K562 (cell line): ENCODE data around the gene HAO2. TPM values are rescaled to one million over a fixed set of nuclear protein-coding genes. Genes with fewer than 3 reads are reported as not detected.

ENCODE experiments used
- ATAC-seq: fragments of 200-7000 bp; cut with Tn5 transposase; 3 replicates; pipeline ENCODE4 v1.9.1; 2020; ENCODE audit warnings: moderate library complexity
- BruUV-seq: library from RNA; stranded (reverse); fragments of 400-500 nt; replicated peaks from 2 replicates; lab custom pipeline; 2021; lab: Mats Ljungman, UMichigan
- CTCF ChIA-PET: fragments of 300-600 bp; formaldehyde crosslinking; extraction: SDS; loops from one replicate; lab custom pipeline; 2021; ENCODE audit warnings: low intra/inter-chr PET ratio; lab: Yijun Ruan, JAX
- POLR2A ChIA-PET: fragments of 300-600, 350-650 bp; sonication (Branson Sonifier 250); formaldehyde crosslinking; extraction: SDS; loops from one replicate; lab custom pipeline; 2021; ENCODE audit warnings: antibody characterized with exemption, inconsistent platforms; lab: Yijun Ruan, JAX
- DNase-seq, 4 experiments: peaks; one replicate each; pipeline versions ENCODE4 v3.0.0 to v3.0.0-alpha.2; 2011 to 2018; ENCODE audit warnings: low spot score in 3 of 4, mixed read lengths in 3 of 4; ENCODE audit errors: extremely low read depth in 1 of 4
- FAIRE-seq: peaks from 2 replicates; lab custom pipeline; 2011; peaks lifted over from hg19 to GRCh38; lab: Jason Lieb, UNC
- H2AFZ ChIP-seq: 2 replicates; pipeline ENCODE4 v1.6.0; 2011; ENCODE audit warnings: low read depth, low read length, control low read depth, inconsistent platforms
- H3K27ac ChIP-seq: fragments of 200-600 bp; 3 replicates; pipeline ENCODE4 v1.8.0; 2011; ENCODE audit warnings: low read depth, mild to moderate bottlenecking, control low read depth, inconsistent platforms, low read length, moderate library complexity, mixed read lengths; ENCODE audit errors: extremely low read depth
- H3K27me3 ChIP-seq, 2 experiments: fragments of 300-600 bp in 1 of 2; 2 replicates in 1 of 2; 3 replicates in 1 of 2; pipeline versions ENCODE4 v1.6.0 to v1.8.0; 2011; ENCODE audit warnings: inconsistent platforms in 2 of 2, low read length in 2 of 2, mild to moderate bottlenecking in 1 of 2, mixed read lengths in 1 of 2, moderate library complexity in 1 of 2; ENCODE audit not compliant: control insufficient read depth in 2 of 2, insufficient read depth in 2 of 2
- H3K36me3 ChIP-seq: fragments of 300-600 bp; 3 replicates; pipeline ENCODE4 v1.8.0; 2011; ENCODE audit warnings: mild to moderate bottlenecking, low read length, inconsistent platforms; ENCODE audit not compliant: control insufficient read depth, insufficient read depth
- H3K4me1 ChIP-seq, 2 experiments: fragments of 200-600 bp in 1 of 2; replicated peaks in 1 of 2; 2 replicates in 1 of 2; 3 replicates in 1 of 2; pipeline versions ENCODE4 v1.5.1 to v1.8.0; 2011; ENCODE audit warnings: inconsistent platforms in 2 of 2, low read length in 2 of 2, mild to moderate bottlenecking in 1 of 2, mixed read lengths in 1 of 2, moderate library complexity in 1 of 2; ENCODE audit not compliant: control insufficient read depth in 2 of 2, insufficient read depth in 2 of 2
- H3K4me2 ChIP-seq: 2 replicates; pipeline ENCODE4 v1.6.1; 2011; ENCODE audit warnings: low read length, control low read depth, inconsistent platforms, mixed read lengths; ENCODE audit not compliant: insufficient read depth
- H3K4me3 ChIP-seq: fragments of 200-600 bp; sonication (generic), shearing (Covaris generic); 2 replicates; pipeline ENCODE4 v1.5.1; 2016; ENCODE audit warnings: control low read depth, inconsistent platforms
- H3K79me2 ChIP-seq: fragments of 200-600 bp; 3 replicates; pipeline ENCODE4 v1.8.0; 2011; ENCODE audit warnings: low read length, inconsistent platforms; ENCODE audit not compliant: control insufficient read depth, insufficient read depth
- H3K9ac ChIP-seq, 2 experiments: 2 replicates each; pipeline versions ENCODE4 v1.6.0 to v1.6.1; 2011; ENCODE audit warnings: low read depth in 2 of 2, low read length in 2 of 2, control low read depth in 1 of 2, inconsistent platforms in 1 of 2, mild to moderate bottlenecking in 1 of 2, mixed read lengths in 1 of 2; ENCODE audit not compliant: insufficient read depth in 1 of 2
- H3K9me1 ChIP-seq: one replicate; pipeline ENCODE4 v1.6.0; 2011; ENCODE audit warnings: inconsistent platforms, mild to moderate bottlenecking, low read length, moderate library complexity; ENCODE audit not compliant: control insufficient read depth, insufficient read depth
- H3K9me3 ChIP-seq: replicated peaks from 2 replicates; pipeline ENCODE4 v1.5.1; 2011; ENCODE audit warnings: low read depth, low read length, inconsistent platforms; ENCODE audit not compliant: control insufficient read depth, insufficient read depth
- H4K20me1 ChIP-seq: replicated peaks from 2 replicates; pipeline ENCODE4 v1.6.1; 2011; ENCODE audit warnings: low read length, inconsistent platforms, mixed read lengths; ENCODE audit not compliant: control insufficient read depth, insufficient read depth
- PHF21A ChIP-seq: fragments of 450-650 bp; IDR thresholded peaks from 2 replicates; pipeline ENCODE4 v1.6.1; 2017; ENCODE audit warnings: low read depth, borderline replicate concordance
- PKNOX1 ChIP-seq: fragments of 450-650 bp; IDR thresholded peaks from 2 replicates; pipeline ENCODE4 v1.6.1; 2016
- TEAD4 ChIP-seq, 2 experiments: sonication (generic) in 1 of 2; formaldehyde crosslinking in 1 of 2; IDR thresholded peaks; 2 replicates each; pipeline versions ENCODE4 v1.6.1 to v1.8.0; 2012 to 2022; ENCODE audit warnings: borderline replicate concordance in 1 of 2, inconsistent platforms in 1 of 2, low read length in 1 of 2, mild to moderate bottlenecking in 1 of 2, missing genetic modification reagents in 1 of 2
- THRB ChIP-seq: fragments of 450-650 bp; formaldehyde crosslinking; conservative IDR thresholded peaks from 2 replicates; pipeline ENCODE4 v1.4.0; 2022; ENCODE audit warnings: mild to moderate bottlenecking, missing genetic modification characterization
- WGBS: fragments of 100-300 bp; shearing (Covaris generic); methylation state at CpG from one replicate; pipeline ENCODE4 v1.1.6; 2016; ENCODE audit warnings: low coverage, mixed read lengths; ENCODE audit not compliant: insufficient coverage; ENCODE audit errors: missing lambda C conversion rate; 5-methylcytosine and 5-hydroxymethylcytosine counted together
- in situ Hi-C: fragments of 300-500 bp; cut with MboI; formaldehyde crosslinking; loops from 4 replicates; pipeline ENCODE4 v1.15.0; 2018; ENCODE audit warnings: inconsistent platforms, mixed read lengths
- intact Hi-C: fragments of 100-400 bp; cut with micrococcal nuclease; formaldehyde crosslinking; loops from 2 replicates; pipeline ENCODE4 v1.14.2; 2022
- polyA plus RNA-seq, 8 experiments: library from polyadenylated mRNA; depleted of rRNA in 4 of 8; stranded (reverse) in 5 of 8; unstranded in 3 of 8; fragments of >200 nt; fragmentation: Nextera tagmentation in 2 of 8; fragmentation: Illumina TruSeq in 1 of 8; extraction: Ambion mirVana in 2 of 8; extraction: Trizol in 1 of 8; gene quantifications; 2 replicates each; pipeline versions ENCODE4 v1.2.1 to v1.2.3, GENCODE V29; 2011 to 2014; ENCODE audit warnings: inconsistent platforms in 1 of 8, missing spikeins in 1 of 8
- total RNA-seq, 7 experiments: library from RNA; depleted of rRNA in 6 of 7; stranded (reverse); fragments of >200 nt in 6 of 7; fragmentation: Illumina TruSeq in 2 of 7; extraction: Trizol in 2 of 7; gene quantifications; 2 replicates each; pipeline versions ENCODE4 v1.2.1 to v1.2.3, GENCODE V29; 2011 to 2021; ENCODE audit warnings: low replicate concordance in 1 of 7

HAO2 gene
- total and polyA plus RNA-seq, 9 of the 15 experiments (the other 6 are each of a cell fraction or from before 2014, with no cell fraction given) = not detected

DNA sequence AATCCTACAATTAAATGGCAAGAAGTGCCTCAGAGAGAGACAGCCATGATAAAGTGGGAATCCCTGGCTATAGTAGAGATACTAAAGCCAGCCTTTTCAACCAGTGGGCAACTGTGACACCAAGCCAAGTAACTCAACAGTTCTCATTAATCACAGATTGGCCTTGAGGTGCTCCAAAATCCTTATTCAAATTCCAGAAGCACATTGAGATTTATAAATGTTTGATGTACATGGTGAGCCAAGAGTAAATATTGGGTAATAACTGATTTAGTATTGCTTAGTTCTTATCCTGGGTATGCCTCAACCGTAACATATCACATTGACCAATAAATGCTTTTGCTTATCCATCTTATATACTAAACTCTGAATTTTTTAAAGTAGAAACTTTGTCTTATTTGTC lies 17.1 kb downstream of the HAO2 start:
- H2AFZ ChIP-seq = no peak overlapping the region
- no peaks in the 10 kb centered on the region for H3K4me1 ChIP-seq
- ATAC-seq (no peak), DNase-seq (no peak), FAIRE-seq (no peak)
- no peak overlapping the region for H3K4me3 ChIP-seq
- 0% methylated on average over 1 of the region's 1 CpG for WGBS
- BruUV-seq = no TSS peak
- no peaks in the 10 kb centered on the region for H3K9me1 ChIP-seq
- no peaks in the 10 kb centered on the region for H4K20me1 ChIP-seq
- H3K4me2 ChIP-seq = no peak overlapping the region
- in situ Hi-C loops (no loop called here), intact Hi-C loops (no loop called here)
- no peaks in the 10 kb centered on the region for H3K27me3 ChIP-seq
- POLR2A ChIA-PET = no interaction called here
- no peaks in the 10 kb centered on the region for H3K79me2 ChIP-seq
- H3K36me3 ChIP-seq = no peaks in the 10 kb centered on the region
- H3K9me3 ChIP-seq = no peaks in the 10 kb centered on the region
- no peak overlapping the region for H3K9ac ChIP-seq
- no peak overlapping the region for H3K27ac ChIP-seq
- TF ChIP-seq THRB (CRISPR knock-in tag) (no peak), PHF21A (no peak), TEAD4 (IDR thresholded peaks at IDR 0.05; ENCODE audit: low read length) (no peak), TEAD4 (CRISPR knock-in tag; IDR thresholded peaks at IDR 0.05; ENCODE audit: borderline replicate concordance) (no peak), PKNOX1 (no peak)
- CTCF ChIA-PET = no interaction called here
